Osteocyte (in vitro differentiated cells): Measurements from ENCODE around the gene TRAF3IP1. TPM values are rescaled to one million over a fixed set of nuclear protein-coding genes. Genes with fewer than 3 reads are reported as not detected.

ENCODE experiments used
- DNase-seq: peaks from one replicate; pipeline ENCODE4 v3.0.0; 2021; ENCODE audit warnings: mixed read lengths; ENCODE audit not compliant: unreplicated experiment; ENCODE audit errors: extremely low spot score
- H3K27ac Mint-ChIP-seq: one replicate; pipeline ENCODE4 v1.8.0; 2021; ENCODE audit warnings: mild to moderate bottlenecking, mixed read lengths; ENCODE audit not compliant: unreplicated experiment
- H3K27me3 Mint-ChIP-seq: one replicate; pipeline ENCODE4 v1.8.0; 2021; ENCODE audit warnings: mixed read lengths; ENCODE audit not compliant: unreplicated experiment
- H3K36me3 Mint-ChIP-seq: one replicate; pipeline ENCODE4 v1.8.0; 2021; ENCODE audit warnings: mixed read lengths; ENCODE audit not compliant: unreplicated experiment
- H3K4me1 Mint-ChIP-seq: one replicate; pipeline ENCODE4 v1.8.0; 2021; ENCODE audit warnings: mixed read lengths; ENCODE audit not compliant: unreplicated experiment
- H3K4me3 Mint-ChIP-seq: one replicate; pipeline ENCODE4 v1.8.0; 2021; ENCODE audit warnings: mild to moderate bottlenecking, moderate library complexity, mixed read lengths; ENCODE audit not compliant: unreplicated experiment
- H3K9me3 Mint-ChIP-seq: one replicate; pipeline ENCODE4 v1.8.0; 2021; ENCODE audit warnings: mixed read lengths; ENCODE audit not compliant: unreplicated experiment
- total RNA-seq: library from RNA; stranded (reverse); gene quantifications from 2 replicates; pipeline ENCODE4 v1.2.1, GENCODE V29; 2021
- TF ChIP-seq, protein P1 (sequence below): fragments of 200-600 bp; sonication (generic); IDR thresholded peaks from 2 replicates; pipeline ENCODE4 v1.5.0; 2021; ENCODE audit warnings: antibody characterized with exemption, mild to moderate bottlenecking, moderate library complexity

The TRAF3IP1 gene
- total RNA-seq, 1 donor from 2014 or later: 19.4 TPM

DNA sequence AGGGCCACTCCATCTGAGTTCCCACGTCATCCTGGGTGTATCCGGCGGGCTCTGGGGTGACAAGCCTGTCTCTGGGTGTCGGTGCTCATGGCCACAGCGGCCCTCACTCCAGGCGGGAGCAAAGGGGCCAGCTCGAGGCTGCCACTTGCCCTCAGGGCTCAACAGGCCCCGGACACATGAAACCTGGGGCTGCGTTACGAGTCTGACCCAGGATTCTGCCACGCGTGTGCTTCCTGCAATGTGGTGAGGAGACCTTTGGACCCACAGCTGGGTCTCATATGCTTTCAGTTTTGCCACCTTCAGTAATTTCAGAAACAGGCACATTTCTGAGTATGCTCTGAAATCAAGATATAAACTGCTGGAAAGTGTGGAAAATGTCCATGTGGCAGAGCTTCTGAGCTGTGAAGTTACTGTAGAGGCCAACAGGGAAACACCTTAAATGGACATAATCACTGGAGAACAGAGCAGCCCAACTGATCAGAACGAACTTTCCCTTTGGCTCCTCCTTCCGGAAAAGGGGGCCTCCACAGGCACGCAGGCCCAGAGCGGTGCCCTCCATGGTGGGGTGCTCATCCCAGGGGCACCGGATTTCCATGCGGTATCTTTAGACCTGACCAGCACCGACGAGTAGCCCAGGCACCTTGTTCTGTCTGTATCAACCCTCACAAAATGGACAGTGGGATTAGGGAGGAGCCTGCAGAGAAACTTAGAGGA lies 46.0 kb upstream of the TRAF3IP1 start:
- no peak for DNase-seq
- H3K27me3 Mint-ChIP-seq: no peaks in the 10 kb centered on the region
- H3K27ac Mint-ChIP-seq: no peak overlapping the region
- no peak overlapping the region for H3K4me3 Mint-ChIP-seq
- peaks cover 17% of the 10 kb centered on the region for H3K36me3 Mint-ChIP-seq
- no peaks in the 10 kb centered on the region for H3K9me3 Mint-ChIP-seq
- TF ChIP-seq, protein P1, sequence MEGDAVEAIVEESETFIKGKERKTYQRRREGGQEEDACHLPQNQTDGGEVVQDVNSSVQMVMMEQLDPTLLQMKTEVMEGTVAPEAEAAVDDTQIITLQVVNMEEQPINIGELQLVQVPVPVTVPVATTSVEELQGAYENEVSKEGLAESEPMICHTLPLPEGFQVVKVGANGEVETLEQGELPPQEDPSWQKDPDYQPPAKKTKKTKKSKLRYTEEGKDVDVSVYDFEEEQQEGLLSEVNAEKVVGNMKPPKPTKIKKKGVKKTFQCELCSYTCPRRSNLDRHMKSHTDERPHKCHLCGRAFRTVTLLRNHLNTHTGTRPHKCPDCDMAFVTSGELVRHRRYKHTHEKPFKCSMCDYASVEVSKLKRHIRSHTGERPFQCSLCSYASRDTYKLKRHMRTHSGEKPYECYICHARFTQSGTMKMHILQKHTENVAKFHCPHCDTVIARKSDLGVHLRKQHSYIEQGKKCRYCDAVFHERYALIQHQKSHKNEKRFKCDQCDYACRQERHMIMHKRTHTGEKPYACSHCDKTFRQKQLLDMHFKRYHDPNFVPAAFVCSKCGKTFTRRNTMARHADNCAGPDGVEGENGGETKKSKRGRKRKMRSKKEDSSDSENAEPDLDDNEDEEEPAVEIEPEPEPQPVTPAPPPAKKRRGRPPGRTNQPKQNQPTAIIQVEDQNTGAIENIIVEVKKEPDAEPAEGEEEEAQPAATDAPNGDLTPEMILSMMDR: no peak
- H3K4me1 Mint-ChIP-seq: no peaks in the 10 kb centered on the region

DNA sequence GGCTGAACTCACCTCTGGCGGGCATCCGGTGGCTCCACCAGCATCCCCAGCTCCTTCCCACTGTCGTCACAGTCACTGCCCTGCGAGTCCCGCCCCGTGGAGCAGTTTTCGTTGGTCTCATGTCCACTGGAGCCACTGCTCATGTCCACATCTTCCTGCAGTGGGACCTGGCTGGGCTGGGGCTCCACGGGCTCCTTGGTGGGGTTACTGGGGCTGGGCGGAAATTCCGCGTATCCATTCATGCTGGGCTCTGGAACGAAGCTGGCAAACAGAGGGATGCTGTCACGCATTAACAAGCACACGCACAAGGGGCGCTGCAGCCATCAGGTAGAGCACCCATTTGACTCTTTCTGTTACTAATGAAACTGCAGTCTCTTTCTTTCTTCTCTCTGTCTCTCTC lies 42.6 kb upstream of the TRAF3IP1 start:
- TF ChIP-seq, protein P1: no peak
- H3K9me3 Mint-ChIP-seq: no peaks in the 10 kb centered on the region
- peaks cover 15% of the 10 kb centered on the region for H3K36me3 Mint-ChIP-seq
- DNase-seq: no peak
- H3K27me3 Mint-ChIP-seq: no peaks in the 10 kb centered on the region
- H3K4me3 Mint-ChIP-seq: no peak overlapping the region
- no peak overlapping the region for H3K27ac Mint-ChIP-seq
- H3K4me1 Mint-ChIP-seq: no peaks in the 10 kb centered on the region

DNA sequence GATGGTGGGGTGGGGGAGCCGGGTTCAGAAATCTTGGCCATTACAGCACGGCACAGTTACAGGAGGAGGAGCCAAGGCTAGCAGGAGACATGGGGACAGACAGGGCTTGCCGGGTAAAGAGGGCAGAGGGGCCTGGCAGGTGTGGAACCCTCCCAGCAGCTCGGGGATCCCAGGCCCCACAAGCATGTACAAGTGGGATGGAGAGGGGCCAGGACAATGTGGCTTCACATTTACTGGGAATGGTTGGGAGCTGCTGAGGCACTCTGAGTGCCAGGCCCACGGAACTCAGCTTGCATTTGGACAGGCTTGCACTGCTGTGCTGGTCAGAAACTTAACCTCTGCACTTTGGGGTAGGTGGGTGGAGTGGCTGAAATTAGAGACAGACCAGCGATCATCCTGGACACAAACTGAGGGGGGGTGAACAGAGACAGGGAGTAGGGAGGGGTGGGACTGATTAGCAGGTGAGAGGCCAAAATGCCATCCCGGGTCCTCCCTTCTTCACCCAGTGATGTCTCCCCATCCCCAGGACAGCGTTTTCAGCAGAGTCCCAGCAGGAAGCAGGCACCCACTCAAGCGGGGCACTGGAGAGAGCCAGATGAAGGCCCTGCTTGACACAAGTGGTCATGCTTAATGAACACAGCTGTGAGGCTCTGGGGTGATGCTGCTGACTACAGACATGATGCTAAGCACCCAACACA lies 41.5 kb upstream of the TRAF3IP1 start:
- TF ChIP-seq, protein P1: no peak
- Mint-ChIP-seq H3K27me3 (no peaks in the 10 kb centered on the region), H3K9me3 (no peaks in the 10 kb centered on the region), H3K27ac (no peak overlapping the region), H3K4me3 (no peak overlapping the region), H3K36me3 (peaks cover 10% of the 10 kb centered on the region), H3K4me1 (peaks cover 7% of the 10 kb centered on the region)
- DNase-seq: no peak

DNA sequence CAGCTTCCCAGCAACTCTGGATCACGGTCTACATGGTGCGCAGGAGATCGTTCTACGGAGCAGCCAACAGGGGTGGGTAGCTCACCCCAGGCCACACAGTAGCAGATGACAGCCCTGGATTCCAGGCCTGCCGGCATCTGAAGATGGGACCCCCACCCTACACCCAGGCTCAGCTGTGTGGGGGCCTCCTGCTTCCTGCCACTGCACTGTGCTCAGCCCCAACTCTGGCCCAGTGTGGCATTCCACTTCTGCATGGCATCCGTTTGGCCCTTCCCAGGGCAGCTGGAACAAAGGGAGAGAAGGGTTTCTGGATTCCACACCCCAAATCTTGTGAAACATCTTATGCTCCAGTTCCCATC lies 41.0 kb upstream of the TRAF3IP1 start:
- Mint-ChIP-seq H3K4me3 (no peak overlapping the region), H3K27ac (no peak overlapping the region), H3K4me1 (peaks cover 8% of the 10 kb centered on the region), H3K36me3 (peaks cover 6% of the 10 kb centered on the region), H3K27me3 (no peaks in the 10 kb centered on the region), H3K9me3 (no peaks in the 10 kb centered on the region)
- no peak for DNase-seq
- TF ChIP-seq, protein P1: no peak

DNA sequence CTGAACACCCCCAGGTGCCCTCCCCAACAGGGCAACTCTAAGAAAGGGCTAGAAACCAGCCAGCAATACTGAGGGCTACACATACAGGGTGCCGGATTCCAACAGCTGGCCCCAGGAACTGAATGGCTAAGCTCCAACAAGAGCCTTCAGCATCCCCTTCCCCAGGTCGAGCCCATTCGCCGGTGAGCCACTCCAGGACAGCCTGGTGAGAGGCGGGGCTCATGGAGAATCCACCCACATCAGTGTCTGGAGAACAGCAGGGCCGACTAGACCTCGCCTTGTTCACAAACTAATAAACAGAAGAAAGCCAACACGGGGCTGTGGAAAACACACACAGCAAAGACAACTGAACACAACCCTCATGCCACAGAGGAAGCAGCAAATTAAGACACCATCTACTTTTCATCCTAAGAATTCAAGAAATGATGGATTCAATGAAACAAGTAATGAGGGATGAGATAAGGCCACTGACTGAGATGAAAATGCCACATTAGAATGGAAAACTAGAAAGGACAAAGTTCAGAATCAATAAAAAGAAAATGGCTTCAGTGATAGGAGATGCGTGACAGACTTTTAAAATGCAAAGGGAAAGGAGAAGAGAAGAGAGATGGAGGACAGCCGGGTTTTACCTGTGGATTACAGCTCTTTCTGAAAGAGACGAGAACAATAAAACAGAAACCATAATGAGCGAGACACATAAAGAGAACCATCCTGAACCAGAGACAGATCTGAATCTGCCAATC lies 40.1 kb upstream of the TRAF3IP1 start:
- Mint-ChIP-seq H3K27me3 (no peaks in the 10 kb centered on the region), H3K9me3 (no peaks in the 10 kb centered on the region), H3K36me3 (peaks cover 5% of the 10 kb centered on the region), H3K27ac (no peak overlapping the region), H3K4me1 (peaks cover 16% of the 10 kb centered on the region), H3K4me3 (no peak overlapping the region)
- DNase-seq: no peak
- TF ChIP-seq, protein P1: no peak
